RWPE1 (cell line): ENCODE data around the gene LAPTM5.
"Not testable (repeated sequence)": the region's sequence is repeated elsewhere in the genome, so short reads cannot be mapped to it uniquely, and the experiment has no call there.

Experiments
- CTCF ChIA-PET: fragments of 350-600 bp; sonication (Branson Sonifier 250); formaldehyde crosslinking; extraction: SDS; loops from one replicate; lab custom pipeline; 2021; lab: Yijun Ruan, JAX
- POLR2A ChIA-PET: fragments of 400-600 bp; formaldehyde crosslinking; extraction: SDS; loops from one replicate; lab custom pipeline; 2020; ENCODE audit warnings: antibody characterized with exemption; ENCODE audit not compliant: low non-redundant PET; lab: Yijun Ruan, JAX
- DNase-seq: peaks from one replicate; pipeline ENCODE4 v3.0.0; 2012; ENCODE audit warnings: low spot score
- H3K27ac ChIP-seq: fragments of 450-650 bp; 2 replicates; pipeline ENCODE4 v1.5.1; 2017
- TF ChIP-seq, protein P1 (sequence below): fragments of 450-650 bp; conservative IDR thresholded peaks from 2 replicates; pipeline ENCODE4 v1.5.1; 2017; ENCODE audit warnings: low read depth, mild to moderate bottlenecking

LAPTM5 gene

DNA sequence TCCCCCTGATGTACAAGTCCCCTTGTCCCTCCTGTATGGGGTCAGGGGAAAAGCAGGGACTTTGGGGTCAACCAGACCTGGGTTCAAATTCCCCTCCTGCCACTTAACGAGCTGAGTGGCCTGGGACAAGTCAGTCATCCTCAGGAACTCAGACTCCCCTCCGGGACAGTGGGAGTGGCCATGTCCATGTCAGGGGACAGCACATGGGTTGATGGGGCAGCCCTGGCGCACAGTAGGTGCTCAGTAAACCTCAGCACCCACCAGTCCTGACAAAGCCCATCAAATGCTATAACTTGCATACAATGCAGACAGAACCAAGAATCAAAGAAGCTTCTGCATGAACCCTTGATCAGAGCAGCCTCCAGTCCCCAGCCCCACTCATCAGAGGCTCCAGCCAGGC lies 64.2 kb downstream of the LAPTM5 start:
- H3K27ac ChIP-seq, result no peak overlapping the region
- no peak for DNase-seq
- TF ChIP-seq, protein P1, sequence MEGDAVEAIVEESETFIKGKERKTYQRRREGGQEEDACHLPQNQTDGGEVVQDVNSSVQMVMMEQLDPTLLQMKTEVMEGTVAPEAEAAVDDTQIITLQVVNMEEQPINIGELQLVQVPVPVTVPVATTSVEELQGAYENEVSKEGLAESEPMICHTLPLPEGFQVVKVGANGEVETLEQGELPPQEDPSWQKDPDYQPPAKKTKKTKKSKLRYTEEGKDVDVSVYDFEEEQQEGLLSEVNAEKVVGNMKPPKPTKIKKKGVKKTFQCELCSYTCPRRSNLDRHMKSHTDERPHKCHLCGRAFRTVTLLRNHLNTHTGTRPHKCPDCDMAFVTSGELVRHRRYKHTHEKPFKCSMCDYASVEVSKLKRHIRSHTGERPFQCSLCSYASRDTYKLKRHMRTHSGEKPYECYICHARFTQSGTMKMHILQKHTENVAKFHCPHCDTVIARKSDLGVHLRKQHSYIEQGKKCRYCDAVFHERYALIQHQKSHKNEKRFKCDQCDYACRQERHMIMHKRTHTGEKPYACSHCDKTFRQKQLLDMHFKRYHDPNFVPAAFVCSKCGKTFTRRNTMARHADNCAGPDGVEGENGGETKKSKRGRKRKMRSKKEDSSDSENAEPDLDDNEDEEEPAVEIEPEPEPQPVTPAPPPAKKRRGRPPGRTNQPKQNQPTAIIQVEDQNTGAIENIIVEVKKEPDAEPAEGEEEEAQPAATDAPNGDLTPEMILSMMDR, result no peak
- ChIA-PET POLR2A (no interaction called here), CTCF (no interaction called here)

DNA sequence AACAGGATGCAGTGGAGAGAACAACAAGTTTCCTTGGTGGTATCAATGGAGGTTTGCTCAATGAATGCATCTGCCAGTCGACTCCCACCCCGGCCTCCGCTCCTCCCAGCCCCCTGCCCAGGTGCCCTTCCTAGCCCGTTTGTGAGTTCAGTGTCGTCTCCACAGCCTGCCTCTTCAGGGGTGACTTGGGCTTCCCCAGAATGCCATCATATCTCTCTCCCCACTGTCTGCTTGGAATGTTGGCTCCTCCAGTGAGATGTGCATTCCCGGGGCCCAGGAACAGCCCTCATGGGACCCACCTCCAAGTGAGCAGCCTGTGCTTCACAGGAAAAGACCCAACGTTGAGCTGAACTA lies 64.6 kb downstream of the LAPTM5 start:
- TF ChIP-seq, protein P1, result no peak
- POLR2A ChIA-PET, result no interaction called here
- DNase-seq, result no peak
- CTCF ChIA-PET, result no interaction called here
- no peak overlapping the region for H3K27ac ChIP-seq

DNA sequence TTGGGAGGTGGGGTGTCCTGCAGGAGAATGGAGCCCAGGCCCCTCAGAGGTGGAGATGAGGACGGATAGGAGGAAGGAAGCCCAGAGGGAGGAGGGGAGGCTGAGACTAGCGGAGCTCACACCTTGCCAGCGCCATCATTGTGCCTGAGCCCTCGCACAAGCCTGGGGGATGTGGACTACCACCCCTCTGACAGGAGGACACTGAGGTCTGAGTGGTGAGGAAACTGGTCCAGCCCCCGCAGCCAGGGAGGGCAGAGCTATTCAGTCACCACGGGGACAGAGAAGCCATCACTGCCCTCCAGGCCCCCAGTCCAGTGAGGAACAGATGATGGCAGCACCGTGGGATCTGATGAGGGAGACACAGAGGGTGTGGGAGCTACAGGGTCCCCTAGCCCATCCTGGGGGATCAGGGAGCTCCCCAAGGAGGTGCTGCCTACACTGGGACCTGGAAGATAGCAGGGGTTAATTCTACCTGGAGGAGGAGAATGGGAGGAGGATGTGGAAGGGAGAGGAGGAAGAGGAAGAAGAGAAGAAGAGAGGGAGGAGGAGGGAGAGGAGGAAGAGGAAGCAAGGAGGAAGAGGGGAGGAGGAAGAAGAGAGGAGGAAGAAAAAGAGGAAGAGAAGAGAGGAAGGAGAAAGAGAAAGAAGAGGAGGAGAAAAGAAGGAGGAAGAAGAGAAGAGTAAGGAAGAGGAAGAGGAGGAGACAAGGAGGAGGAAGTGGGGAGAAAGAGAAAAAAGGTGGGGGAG lies 65.2 kb downstream of the LAPTM5 start:
- TF ChIP-seq, protein P1, result no peak
- no peak for DNase-seq
- CTCF ChIA-PET, result no interaction called here
- no peak overlapping the region for H3K27ac ChIP-seq
- POLR2A ChIA-PET, result no interaction called here

DNA sequence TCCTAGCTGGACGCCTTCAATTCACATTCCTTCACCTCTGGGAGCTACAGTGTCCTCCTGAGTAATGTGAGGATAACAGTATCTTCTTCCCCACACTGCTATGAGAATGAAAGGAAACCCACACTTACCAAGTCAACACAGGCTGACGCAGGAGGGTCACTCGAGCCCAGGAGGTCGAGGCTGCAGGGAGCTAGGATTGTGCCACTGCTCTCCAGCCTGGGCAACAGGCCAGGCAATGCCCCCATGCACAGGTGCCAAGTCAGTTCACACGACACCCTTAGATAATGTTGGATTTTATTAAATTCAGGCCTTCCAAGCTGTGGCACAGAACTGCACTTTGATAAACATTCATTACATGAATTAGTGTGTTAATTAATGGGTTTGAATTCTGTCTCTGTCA lies 66.1 kb downstream of the LAPTM5 start:
- no peak for DNase-seq
- POLR2A ChIA-PET, result no interaction called here
- CTCF ChIA-PET, result no interaction called here
- no peak overlapping the region for H3K27ac ChIP-seq
- TF ChIP-seq, protein P1, result no peak

GRCh38 chr1:30689901-30690645 lies 67.5 kb downstream of the LAPTM5 start:
- ChIA-PET CTCF (interaction anchor here (0.8 kb wide), 1 partner anchor 22 kb away, joined by 10 read pairs; no protein-coding TSS in a partner anchor), POLR2A (no interaction called here)
- TF ChIP-seq, protein P1, result no peak
- DNase-seq, result peak; percentile 44
- H3K27ac ChIP-seq, result no peak overlapping the region

DNA sequence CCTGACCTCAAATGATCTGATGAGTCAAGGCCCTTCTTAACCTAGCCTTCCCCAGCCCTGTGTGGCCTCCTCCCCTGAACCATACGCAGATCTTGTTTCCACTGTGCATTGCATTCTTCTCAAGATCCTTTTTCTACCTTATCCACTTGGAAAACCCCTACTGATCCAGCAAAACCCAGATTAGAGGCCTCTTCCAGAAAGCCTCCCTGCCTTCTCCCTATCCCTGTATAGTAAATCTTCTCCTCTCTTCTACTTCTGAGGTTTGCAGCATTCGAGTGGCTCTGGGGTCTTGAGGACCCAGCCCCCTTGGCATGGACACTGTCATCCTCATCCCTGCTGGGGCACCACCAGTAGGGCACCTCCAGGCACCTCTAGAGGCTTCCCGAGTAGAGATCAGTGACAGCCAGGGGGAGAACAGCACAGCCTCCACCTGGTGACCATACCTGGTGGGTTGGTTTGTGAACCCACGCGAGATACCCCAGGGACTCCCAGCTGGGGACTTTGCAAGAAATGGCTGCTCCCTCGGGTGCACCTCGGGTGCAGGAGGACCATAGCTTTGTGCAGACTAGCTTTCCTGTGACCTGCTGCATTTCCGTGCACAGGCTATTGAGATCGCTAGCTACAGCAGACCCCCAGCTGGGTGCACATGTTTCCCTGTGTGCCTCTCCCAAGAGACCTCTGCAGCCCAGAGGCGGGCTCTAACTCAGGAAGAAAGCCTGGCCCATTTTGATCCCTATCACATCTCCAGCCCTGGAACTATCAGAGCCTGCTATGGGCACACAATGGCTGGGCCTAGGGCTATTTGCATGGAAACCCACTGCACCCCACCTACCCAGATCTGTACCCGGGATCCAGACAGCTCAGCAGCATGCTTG lies 68.4 kb downstream of the LAPTM5 start:
- TF ChIP-seq, protein P1, result no peak
- DNase-seq, result no peak
- ChIA-PET CTCF (no interaction called here), POLR2A (no interaction called here)
- H3K27ac ChIP-seq, result no peak overlapping the region

DNA sequence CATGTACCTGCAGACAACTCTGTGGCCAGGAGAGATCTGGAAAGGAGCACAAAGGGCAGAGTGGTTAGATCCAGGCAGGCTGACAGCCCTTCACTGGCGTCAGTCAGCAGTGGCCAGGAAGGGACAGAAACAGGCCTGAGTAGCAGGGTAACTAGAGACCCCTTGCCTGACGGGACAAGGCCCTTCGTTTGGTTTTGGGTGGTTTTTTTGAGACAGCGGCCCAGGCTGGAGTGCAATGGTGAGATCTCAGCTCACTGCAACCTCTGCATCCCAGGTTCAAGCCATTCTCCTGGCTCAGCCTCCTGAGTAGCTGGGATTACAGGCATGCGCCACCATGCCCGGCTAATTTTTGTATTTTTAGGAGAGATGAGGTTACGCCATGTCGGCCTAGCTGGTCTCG lies 69.1 kb downstream of the LAPTM5 start:
- H3K27ac ChIP-seq, CTCF ChIA-PET, DNase-seq, POLR2A ChIA-PET: not testable (repeated sequence)
